IMR-90 (cell line): Measurements from ENCODE around the gene DIAPH2. TPM values are rescaled to one million over a fixed set of nuclear protein-coding genes. Genes with fewer than 3 reads are reported as not detected.

ENCODE experiments used
- ATAC-seq: fragments of 200-7000 bp; cut with Tn5 transposase; 2 replicates; pipeline ENCODE4 v1.9.1; 2020; ENCODE audit warnings: low read depth, mild to moderate bottlenecking, moderate library complexity
- BruUV-seq: library from RNA; stranded (reverse); fragments of 400-500 nt; replicated peaks from 2 replicates; lab custom pipeline; 2021; lab: Mats Ljungman, UMichigan
- CTCF ChIA-PET: fragments of 300-600 bp; formaldehyde crosslinking; extraction: SDS; loops from one replicate; lab custom pipeline; 2021; ENCODE audit warnings: antibody characterized with exemption; lab: Yijun Ruan, JAX
- POLR2A ChIA-PET: fragments of 300-600 bp; sonication (Branson Sonifier 250); formaldehyde crosslinking; loops from one replicate; lab custom pipeline; 2022; ENCODE audit warnings: antibody characterized with exemption; ENCODE audit not compliant: unreplicated experiment; lab: Charles Lee
- DNase-seq: peaks from one replicate; pipeline ENCODE4 v3.0.0; 2013
- H2AFZ ChIP-seq: replicated peaks from 2 replicates; pipeline ENCODE3; 2013; ENCODE audit warnings: low read length, mild to moderate bottlenecking; ENCODE audit not compliant: poor library complexity
- H2AK5ac ChIP-seq: 2 replicates; pipeline ENCODE4 v1.6.1; 2013; ENCODE audit warnings: low read depth, low read length, inconsistent platforms
- H2AK9ac ChIP-seq: replicated peaks from 2 replicates; pipeline ENCODE3; 2013; ENCODE audit warnings: mild to moderate bottlenecking, low read depth, low read length, moderate library complexity; ENCODE audit not compliant: poor library complexity
- H2BK120ac ChIP-seq: 2 replicates; pipeline ENCODE4 v1.6.1; 2013; ENCODE audit warnings: low read depth, low read length, inconsistent platforms
- H2BK15ac ChIP-seq: 3 replicates; pipeline ENCODE4 v1.6.1; 2013; ENCODE audit warnings: low read depth, low read length, inconsistent platforms
- H2BK20ac ChIP-seq: 2 replicates; pipeline ENCODE4 v1.6.1; 2013; ENCODE audit warnings: low read depth, mild to moderate bottlenecking, inconsistent platforms, low read length, moderate library complexity
- H2BK5ac ChIP-seq: 2 replicates; pipeline ENCODE4 v1.6.1; 2013; ENCODE audit warnings: mild to moderate bottlenecking, low read depth, low read length, inconsistent platforms; ENCODE audit not compliant: poor library complexity, severe bottlenecking
- H3K14ac ChIP-seq: replicated peaks from 2 replicates; pipeline ENCODE4 v1.6.1; 2013; ENCODE audit warnings: low read depth, low read length, inconsistent platforms
- H3K18ac ChIP-seq: 2 replicates; pipeline ENCODE4 v1.6.1; 2013; ENCODE audit warnings: low read depth, low read length, control low read depth
- H3K23ac ChIP-seq: 2 replicates; pipeline ENCODE4 v1.6.1; 2013; ENCODE audit warnings: low read depth, low read length, inconsistent platforms
- H3K27ac ChIP-seq: 2 replicates; pipeline ENCODE4 v1.5.1; 2013; ENCODE audit warnings: mild to moderate bottlenecking, control low read depth, low read length; ENCODE audit not compliant: insufficient read depth
- H3K27me3 ChIP-seq: 2 replicates; pipeline ENCODE4 v1.6.1; 2013; ENCODE audit warnings: low read length; ENCODE audit not compliant: control insufficient read depth, insufficient read depth
- H3K36me3 ChIP-seq: 2 replicates; pipeline ENCODE4 v1.6.1; 2013; ENCODE audit warnings: low read length, mixed read lengths; ENCODE audit not compliant: control insufficient read depth, insufficient read depth
- H3K4ac ChIP-seq: 2 replicates; pipeline ENCODE4 v1.6.1; 2013; ENCODE audit warnings: low read depth, low read length, inconsistent platforms
- H3K4me1 ChIP-seq: 2 replicates; pipeline ENCODE4 v1.6.1; 2013; ENCODE audit warnings: low read length, mixed read lengths; ENCODE audit not compliant: control insufficient read depth, insufficient read depth
- H3K4me2 ChIP-seq: 2 replicates; pipeline ENCODE4 v1.6.1; 2013; ENCODE audit warnings: low read depth, mild to moderate bottlenecking, control low read depth, low read length, moderate library complexity
- H3K4me3 ChIP-seq: 2 replicates; pipeline ENCODE4 v1.5.1; 2013; ENCODE audit warnings: low read depth, mild to moderate bottlenecking, control low read depth, low read length, moderate library complexity; ENCODE audit not compliant: insufficient read depth
- H3K56ac ChIP-seq: 2 replicates; pipeline ENCODE4 v1.6.1; 2013; ENCODE audit warnings: low read length, inconsistent platforms; ENCODE audit not compliant: insufficient read depth; ENCODE audit errors: extremely low read depth
- H3K79me1 ChIP-seq, 2 experiments: 2 replicates each; pipeline ENCODE4 v1.6.1; 2013; ENCODE audit warnings: low read length in 2 of 2, inconsistent platforms in 1 of 2, low read depth in 1 of 2
- H3K9ac ChIP-seq: 2 replicates; pipeline ENCODE4 v1.6.1; 2013; ENCODE audit warnings: low read depth, low read length, control low read depth
- H3K9me1 ChIP-seq: 2 replicates; pipeline ENCODE4 v1.6.1; 2013; ENCODE audit warnings: low read length, inconsistent platforms; ENCODE audit not compliant: insufficient read depth
- H3K9me3 ChIP-seq: 2 replicates; pipeline ENCODE4 v1.6.1; 2013; ENCODE audit warnings: low read length; ENCODE audit not compliant: control insufficient read depth, insufficient read depth
- H4K20me1 ChIP-seq: 2 replicates; pipeline ENCODE4 v1.6.1; 2013; ENCODE audit warnings: low read length, inconsistent platforms; ENCODE audit not compliant: insufficient read depth
- H4K5ac ChIP-seq: 2 replicates; pipeline ENCODE4 v1.6.1; 2013; ENCODE audit warnings: mild to moderate bottlenecking, low read depth, low read length, control low read depth
- H4K8ac ChIP-seq, 2 experiments: 2 replicates each; pipeline ENCODE4 v1.6.1; 2013; ENCODE audit warnings: low read depth in 2 of 2, low read length in 2 of 2, control low read depth in 1 of 2, inconsistent platforms in 1 of 2
- H4K91ac ChIP-seq: 2 replicates; pipeline ENCODE4 v1.6.1; 2013; ENCODE audit warnings: low read depth, low read length, inconsistent platforms; ENCODE audit not compliant: insufficient read depth
- BHLHE40 ChIP-seq: fragments of 150-350 bp; IDR thresholded peaks from 2 replicates; pipeline ENCODE4 v1.6.1; 2016; ENCODE audit warnings: mild to moderate bottlenecking, low read depth, low read length
- CEBPB ChIP-seq: IDR thresholded peaks from 2 replicates; pipeline ENCODE4 v1.6.1; 2012; ENCODE audit warnings: low read depth, low read length, improper control_type of control experiment
- CHD1 ChIP-seq: IDR thresholded peaks from 2 replicates; pipeline ENCODE4 v1.6.1; 2012; ENCODE audit warnings: low read depth, low read length, improper control_type of control experiment
- FOS ChIP-seq: fragments of 150-350 bp; IDR thresholded peaks from 2 replicates; pipeline ENCODE4 v1.6.1; 2016; ENCODE audit warnings: low read depth, low read length
- MAFK ChIP-seq: IDR thresholded peaks from 2 replicates; pipeline ENCODE4 v1.6.1; 2012; ENCODE audit warnings: low read depth, low read length, improper control_type of control experiment
- MAZ ChIP-seq: IDR thresholded peaks from 2 replicates; pipeline ENCODE4 v1.6.1; 2012; ENCODE audit warnings: low read depth, mild to moderate bottlenecking, low read length, improper control_type of control experiment, moderate library complexity, borderline replicate concordance
- MXI1 ChIP-seq: IDR thresholded peaks from 2 replicates; pipeline ENCODE4 v1.6.1; 2012; ENCODE audit warnings: low read depth, mild to moderate bottlenecking, low read length, moderate library complexity, borderline replicate concordance
- NFE2L2 ChIP-seq: fragments of 150-350 bp; IDR thresholded peaks from 2 replicates; pipeline ENCODE4 v1.6.1; 2016; ENCODE audit warnings: low read depth, mild to moderate bottlenecking, low read length
- POLR2A ChIP-seq: IDR thresholded peaks from 2 replicates; pipeline ENCODE4 v1.6.1; 2012; ENCODE audit warnings: mild to moderate bottlenecking, low read depth, low read length
- RCOR1 ChIP-seq: IDR thresholded peaks from 2 replicates; pipeline ENCODE4 v1.6.1; 2012; ENCODE audit warnings: mild to moderate bottlenecking, low read length, improper control_type of control experiment; ENCODE audit not compliant: insufficient replicate concordance
- RFX5 ChIP-seq: IDR thresholded peaks from 2 replicates; pipeline ENCODE4 v1.8.0; 2012; ENCODE audit warnings: low read depth, mild to moderate bottlenecking, low read length, moderate library complexity
- SMC3 ChIP-seq: fragments of 150-350 bp; IDR thresholded peaks from 2 replicates; pipeline ENCODE4 v1.6.1; 2016; ENCODE audit warnings: low read depth, mild to moderate bottlenecking, antibody characterized with exemption, low read length, moderate library complexity
- WGBS, 2 experiments: methylation state at CpG; one replicate each; pipeline versions ENCODE4 v1.1.5 to v1.1.7; 2013; ENCODE audit warnings: missing lambda C conversion rate in 2 of 2; ENCODE audit not compliant: insufficient read length in 1 of 2; ENCODE audit errors: extremely low coverage in 2 of 2; 5-methylcytosine and 5-hydroxymethylcytosine counted together
- dilution Hi-C: fragments of 300-500 bp; cut with HindIII; formaldehyde crosslinking; loops from one replicate; pipeline ENCODE4 v1.14.3; 2018; ENCODE audit warnings: low sequenced_read_pairs; ENCODE audit not compliant: unreplicated experiment
- in situ Hi-C: fragments of 300-500 bp; cut with MboI; formaldehyde crosslinking; loops from 3 replicates; pipeline ENCODE4 v1.14.3; 2019; ENCODE audit warnings: low sequenced_read_pairs, inconsistent platforms, mixed read lengths
- intact Hi-C: fragments of 100-400 bp; cut with micrococcal nuclease; formaldehyde crosslinking; loops from 2 replicates; pipeline ENCODE4 v1.10.0; 2022
- polyA plus RNA-seq, 3 experiments: library from polyadenylated mRNA; depleted of rRNA; stranded (reverse); fragments of >200 nt; gene quantifications; 2 replicates each; pipeline ENCODE4 v1.2.3, GENCODE V29; 2012; ENCODE audit warnings: low replicate concordance in 1 of 3
- total RNA-seq: library from RNA; depleted of rRNA; stranded (reverse); fragments of >200 nt; gene quantifications from 2 replicates; pipeline ENCODE4 v1.2.3, GENCODE V29; 2012
- TF ChIP-seq, protein P1 (sequence below): fragments of 150-350 bp; IDR thresholded peaks from 2 replicates; pipeline ENCODE4 v1.6.1; 2016; ENCODE audit warnings: low read depth, mild to moderate bottlenecking, low read length, moderate library complexity, borderline replicate concordance
- TF ChIP-seq, protein P2 (sequence below): fragments of 150-350 bp; IDR thresholded peaks from 2 replicates; pipeline ENCODE4 v1.6.1; 2017; ENCODE audit warnings: mild to moderate bottlenecking, antibody characterized with exemption, low read length, low read depth
- TF ChIP-seq, protein P3 (sequence below): conservative IDR thresholded peaks from 2 replicates; pipeline ENCODE4 v1.5.1; 2012; ENCODE audit warnings: mild to moderate bottlenecking, low read depth, low read length, improper control_type of control experiment

DIAPH2 gene
- total and polyA plus RNA-seq, 2 of the 4 experiments (the other 2 are of a cell fraction), result 3.6 to 19.9 TPM

DNA sequence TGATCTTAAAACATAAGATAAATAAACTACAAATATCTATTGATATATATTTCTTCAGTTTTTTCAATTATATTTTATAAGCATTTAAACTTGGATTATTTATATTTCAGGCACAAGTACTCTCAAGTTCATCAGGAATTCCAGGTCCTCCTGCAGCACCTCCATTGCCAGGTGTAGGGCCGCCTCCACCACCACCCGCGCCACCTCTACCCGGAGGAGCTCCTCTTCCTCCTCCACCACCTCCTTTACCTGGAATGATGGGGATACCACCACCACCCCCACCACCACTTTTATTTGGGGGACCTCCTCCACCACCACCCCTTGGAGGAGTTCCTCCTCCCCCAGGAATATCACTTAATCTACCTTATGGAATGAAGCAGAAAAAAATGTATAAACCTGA lies 273.1 kb downstream of the DIAPH2 start:
- dilution Hi-C loops (no loop called here), in situ Hi-C loops (no loop called here), intact Hi-C loops (no loop called here)
- H3K27me3 ChIP-seq, result no peaks in the 10 kb centered on the region
- no peak for DNase-seq
- H3K9me3 ChIP-seq, result peaks cover 6% of the 10 kb centered on the region
- H2BK15ac ChIP-seq, result no peak overlapping the region
- H3K9ac ChIP-seq, result no peak overlapping the region
- WGBS, 2 experiments, result 91% methylated on average over 4 of the region's 4 CpGs; no CpG with 5 or more reads in 1 of the 2 experiments
- TF ChIP-seq, protein P1, sequence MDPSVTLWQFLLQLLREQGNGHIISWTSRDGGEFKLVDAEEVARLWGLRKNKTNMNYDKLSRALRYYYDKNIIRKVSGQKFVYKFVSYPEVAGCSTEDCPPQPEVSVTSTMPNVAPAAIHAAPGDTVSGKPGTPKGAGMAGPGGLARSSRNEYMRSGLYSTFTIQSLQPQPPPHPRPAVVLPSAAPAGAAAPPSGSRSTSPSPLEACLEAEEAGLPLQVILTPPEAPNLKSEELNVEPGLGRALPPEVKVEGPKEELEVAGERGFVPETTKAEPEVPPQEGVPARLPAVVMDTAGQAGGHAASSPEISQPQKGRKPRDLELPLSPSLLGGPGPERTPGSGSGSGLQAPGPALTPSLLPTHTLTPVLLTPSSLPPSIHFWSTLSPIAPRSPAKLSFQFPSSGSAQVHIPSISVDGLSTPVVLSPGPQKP, result no peak
- no peak for TF ChIP-seq CEBPB
- TF ChIP-seq POLR2A, result no peak
- TF ChIP-seq FOS, result no peak
- no peak for TF ChIP-seq BHLHE40
- TF ChIP-seq, protein P2, sequence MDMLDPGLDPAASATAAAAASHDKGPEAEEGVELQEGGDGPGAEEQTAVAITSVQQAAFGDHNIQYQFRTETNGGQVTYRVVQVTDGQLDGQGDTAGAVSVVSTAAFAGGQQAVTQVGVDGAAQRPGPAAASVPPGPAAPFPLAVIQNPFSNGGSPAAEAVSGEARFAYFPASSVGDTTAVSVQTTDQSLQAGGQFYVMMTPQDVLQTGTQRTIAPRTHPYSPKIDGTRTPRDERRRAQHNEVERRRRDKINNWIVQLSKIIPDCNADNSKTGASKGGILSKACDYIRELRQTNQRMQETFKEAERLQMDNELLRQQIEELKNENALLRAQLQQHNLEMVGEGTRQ, result no peak
- TF ChIP-seq, protein P3, sequence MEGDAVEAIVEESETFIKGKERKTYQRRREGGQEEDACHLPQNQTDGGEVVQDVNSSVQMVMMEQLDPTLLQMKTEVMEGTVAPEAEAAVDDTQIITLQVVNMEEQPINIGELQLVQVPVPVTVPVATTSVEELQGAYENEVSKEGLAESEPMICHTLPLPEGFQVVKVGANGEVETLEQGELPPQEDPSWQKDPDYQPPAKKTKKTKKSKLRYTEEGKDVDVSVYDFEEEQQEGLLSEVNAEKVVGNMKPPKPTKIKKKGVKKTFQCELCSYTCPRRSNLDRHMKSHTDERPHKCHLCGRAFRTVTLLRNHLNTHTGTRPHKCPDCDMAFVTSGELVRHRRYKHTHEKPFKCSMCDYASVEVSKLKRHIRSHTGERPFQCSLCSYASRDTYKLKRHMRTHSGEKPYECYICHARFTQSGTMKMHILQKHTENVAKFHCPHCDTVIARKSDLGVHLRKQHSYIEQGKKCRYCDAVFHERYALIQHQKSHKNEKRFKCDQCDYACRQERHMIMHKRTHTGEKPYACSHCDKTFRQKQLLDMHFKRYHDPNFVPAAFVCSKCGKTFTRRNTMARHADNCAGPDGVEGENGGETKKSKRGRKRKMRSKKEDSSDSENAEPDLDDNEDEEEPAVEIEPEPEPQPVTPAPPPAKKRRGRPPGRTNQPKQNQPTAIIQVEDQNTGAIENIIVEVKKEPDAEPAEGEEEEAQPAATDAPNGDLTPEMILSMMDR, result no peak
- no peak for TF ChIP-seq RCOR1
- no peak for TF ChIP-seq RFX5
- no peak for TF ChIP-seq MAFK
- TF ChIP-seq SMC3, result no peak
- no peak for TF ChIP-seq CHD1
- TF ChIP-seq MXI1, result no peak
- no peak for TF ChIP-seq MAZ
- TF ChIP-seq NFE2L2, result no peak
- no peaks in the 10 kb centered on the region for H3K4me1 ChIP-seq
- H4K5ac ChIP-seq, result no peak overlapping the region
- H4K20me1 ChIP-seq, result no peaks in the 10 kb centered on the region
- H3K14ac ChIP-seq, result no peak overlapping the region
- ChIA-PET POLR2A (no interaction called here), CTCF (no interaction called here)
- BruUV-seq, result no TSS peak
- no peak overlapping the region for H2BK120ac ChIP-seq
- H3K4me3 ChIP-seq, result no peak overlapping the region
- no peak overlapping the region for H4K91ac ChIP-seq
- H2AK9ac ChIP-seq, result no peak overlapping the region
- no peak overlapping the region for H4K8ac ChIP-seq
- H3K9me1 ChIP-seq, result no peaks in the 10 kb centered on the region
- no peak overlapping the region for H2AK5ac ChIP-seq
- H3K79me1 ChIP-seq, result no peaks in the 10 kb centered on the region
- H3K18ac ChIP-seq, result no peak overlapping the region
- no peak overlapping the region for H3K4me2 ChIP-seq
- peaks cover 4% of the 10 kb centered on the region; the same call in 1 of the 2 replicates for H3K36me3 ChIP-seq
- no peak overlapping the region for H2AFZ ChIP-seq
- no peak overlapping the region for H3K23ac ChIP-seq
- no peak overlapping the region for H2BK20ac ChIP-seq
- H3K4ac ChIP-seq, result no peak overlapping the region
- no peak for ATAC-seq
- H3K27ac ChIP-seq, result no peak overlapping the region
- no peak overlapping the region for H3K56ac ChIP-seq
- H2BK5ac ChIP-seq, result no peak overlapping the region
